Neural cell (in vitro differentiated cells): ENCODE results near the gene IDH3G. TPM values are rescaled to one million over a fixed set of nuclear protein-coding genes. Genes with fewer than 3 reads are reported as not detected.

Experiments used
- H2AFZ ChIP-seq: fragments of 200-600, 300-800 bp; sonication (generic), shearing (Covaris generic); 2 replicates; pipeline ENCODE4 v1.6.0; 2014; ENCODE audit warnings: low read depth, mild to moderate bottlenecking, antibody characterized with exemption, low read length, moderate library complexity
- H3F3A ChIP-seq: fragments of 200-600 bp; shearing (Covaris generic); 2 replicates; pipeline ENCODE4 v1.6.1; 2016; ENCODE audit warnings: mild to moderate bottlenecking, moderate library complexity, mixed read lengths, antibody characterized with exemption, low read length; ENCODE audit not compliant: insufficient read depth, poor library complexity, severe bottlenecking
- H3K27ac ChIP-seq: fragments of 200-600, 300-800 bp; sonication (generic), shearing (Covaris generic); 2 replicates; pipeline ENCODE4 v1.5.1; 2014; ENCODE audit warnings: mild to moderate bottlenecking, low read length, moderate library complexity
- H3K27me3 ChIP-seq: fragments of 300-800, 200-600 bp; sonication (generic), shearing (Covaris generic); 2 replicates; pipeline ENCODE4 v1.6.0; 2014; ENCODE audit warnings: mild to moderate bottlenecking, low read depth, low read length, moderate library complexity; ENCODE audit not compliant: insufficient read depth
- H3K36me3 ChIP-seq: fragments of 300-800, 200-600 bp; sonication (generic), shearing (Covaris generic); 2 replicates; pipeline ENCODE4 v1.5.1; 2014; ENCODE audit warnings: mild to moderate bottlenecking, antibody characterized with exemption, low read length, moderate library complexity; ENCODE audit not compliant: insufficient read depth
- H3K4me2 ChIP-seq: fragments of 300-800, 200-600 bp; sonication (generic), shearing (Covaris generic); 2 replicates; pipeline ENCODE4 v1.6.0; 2014; ENCODE audit warnings: mild to moderate bottlenecking, low read length
- H3K4me3 ChIP-seq: fragments of 300-800, 200-600 bp; sonication (generic), shearing (Covaris generic); 2 replicates; pipeline ENCODE4 v1.5.1; 2014; ENCODE audit warnings: mild to moderate bottlenecking, low read length, moderate library complexity
- H3K79me2 ChIP-seq: fragments of 200-600 bp; shearing (Covaris generic); replicated peaks from 2 replicates; pipeline ENCODE4 v1.6.0; 2014; ENCODE audit warnings: mild to moderate bottlenecking, low read length, moderate library complexity; ENCODE audit not compliant: insufficient read depth
- H3K9ac ChIP-seq: fragments of 300-800, 200-600 bp; sonication (generic), shearing (Covaris generic); 2 replicates; pipeline ENCODE4 v1.6.1; 2016; ENCODE audit warnings: mild to moderate bottlenecking, low read length, mixed read lengths
- H3K9me2 ChIP-seq: fragments of 200-600 bp; shearing (Covaris generic); 2 replicates; pipeline ENCODE4 v1.6.1; 2016; ENCODE audit warnings: mild to moderate bottlenecking, low read length, mixed read lengths; ENCODE audit not compliant: insufficient read depth
- H3K9me3 ChIP-seq: fragments of 200-600, 300-800 bp; sonication (generic), shearing (Covaris generic); 2 replicates; pipeline ENCODE4 v1.6.1; 2016; ENCODE audit warnings: mild to moderate bottlenecking, mixed run types, low read length, moderate library complexity, mixed read lengths
- H4K20me1 ChIP-seq: fragments of 200-600 bp; shearing (Covaris generic); 2 replicates; pipeline ENCODE4 v1.6.1; 2016; ENCODE audit warnings: mild to moderate bottlenecking, mixed run types; ENCODE audit not compliant: insufficient read depth
- CTCF ChIP-seq: fragments of 450-650 bp; IDR thresholded peaks from 2 replicates; pipeline ENCODE4 v1.5.1; 2014; ENCODE audit warnings: antibody characterized with exemption, mild to moderate bottlenecking, moderate library complexity; ENCODE audit not compliant: poor library complexity, severe bottlenecking
- EP300 ChIP-seq: fragments of 450-650 bp; conservative IDR thresholded peaks from 2 replicates; pipeline ENCODE4 v1.6.1; 2014; ENCODE audit warnings: antibody characterized with exemption, mild to moderate bottlenecking, moderate library complexity; ENCODE audit not compliant: poor library complexity, severe bottlenecking
- EZH2 ChIP-seq: fragments of 200-600, 300-800 bp; shearing (Covaris generic), sonication (generic); IDR thresholded peaks from 2 replicates; pipeline ENCODE4 v1.6.1; 2014; ENCODE audit warnings: antibody characterized with exemption, low read length, borderline replicate concordance, mild to moderate bottlenecking; ENCODE audit not compliant: insufficient read depth, poor library complexity, severe bottlenecking
- MXI1 ChIP-seq: fragments of 450-650 bp; conservative IDR thresholded peaks from 2 replicates; pipeline ENCODE4 v1.6.1; 2014; ENCODE audit warnings: antibody characterized with exemption, mild to moderate bottlenecking; ENCODE audit not compliant: poor library complexity, severe bottlenecking
- POLR2AphosphoS5 ChIP-seq: IDR thresholded peaks from 2 replicates; pipeline ENCODE4 v1.6.1; 2012
- RAD21 ChIP-seq: fragments of 450-650 bp; conservative IDR thresholded peaks from 2 replicates; pipeline ENCODE4 v1.6.1; 2014; ENCODE audit warnings: antibody characterized with exemption, mild to moderate bottlenecking, moderate library complexity
- REST ChIP-seq: IDR thresholded peaks from 2 replicates; pipeline ENCODE4 v1.6.1; 2012; ENCODE audit warnings: borderline replicate concordance
- SMC3 ChIP-seq: fragments of 450-650 bp; conservative IDR thresholded peaks from 2 replicates; pipeline ENCODE4 v1.6.1; 2014; ENCODE audit warnings: antibody characterized with exemption, mild to moderate bottlenecking, moderate library complexity; ENCODE audit not compliant: poor library complexity
- TAF1 ChIP-seq: IDR thresholded peaks from 2 replicates; pipeline ENCODE4 v1.6.1; 2012; ENCODE audit warnings: low read depth
- polyA plus RNA-seq: library from polyadenylated mRNA; depleted of rRNA; stranded (reverse); fragments of >200 nt; gene quantifications from 2 replicates; pipeline ENCODE4 v1.2.3, GENCODE V29; 2014

Gene IDH3G
- polyA plus RNA-seq, 1 donor from 2014 or later: 64.7 TPM

- Histone ChIP-seq H3K36me3 (no peaks in the 10 kb centered on the region), H3K9me2 (no peaks in the 10 kb centered on the region), H3K27ac (peak overlapping the region; percentile 82), H3K4me2 (peak overlapping the region; percentile 6), H3K9me3 (no peaks in the 10 kb centered on the region), H3K4me3 (peak overlapping the region; percentile 62), H2AFZ (no peak overlapping the region), H3K9ac (peak overlapping the region; percentile 79), H4K20me1 (no peaks in the 10 kb centered on the region), H3K27me3 (no peaks in the 10 kb centered on the region), H3K79me2 (peaks cover 64% of the 10 kb centered on the region), H3F3A (no peaks in the 10 kb centered on the region)
- no peak for TF ChIP-seq SMC3
- no peak for TF ChIP-seq CTCF
- peak; percentile 1 for TF ChIP-seq REST
- TF ChIP-seq EP300: no peak
These were observed 25.3 kb upstream of the IDH3G start for GRCh38 chrX:153819384-153820040.

- H3K9me3 ChIP-seq: no peaks in the 10 kb centered on the region
- H3K27ac ChIP-seq: peak overlapping the region; percentile 82
These were observed 24.6 kb upstream of the IDH3G start for GRCh38 chrX:153818571-153819383.

More at GRCh38 chrX:153818571-153819383, 24.6 kb upstream of the IDH3G start:
- peaks cover 65% of the 10 kb centered on the region for H3K79me2 ChIP-seq
- H3K27me3 ChIP-seq: no peaks in the 10 kb centered on the region
- H2AFZ ChIP-seq: no peak overlapping the region
- TF ChIP-seq REST: peak; percentile 14
- TF ChIP-seq POLR2AphosphoS5: peak; percentile 69
- TF ChIP-seq EZH2: no peak
- TF ChIP-seq TAF1: no peak
- peak; percentile 34 for TF ChIP-seq SMC3
- no peak for TF ChIP-seq RAD21
- peak; percentile 21 for TF ChIP-seq MXI1
- TF ChIP-seq EP300: peak; percentile 22
- no peak for TF ChIP-seq CTCF
- no peaks in the 10 kb centered on the region for H3K36me3 ChIP-seq
- peak overlapping the region; percentile 6 for H3K4me2 ChIP-seq
- H3K9ac ChIP-seq: peak overlapping the region; percentile 79
- H4K20me1 ChIP-seq: no peaks in the 10 kb centered on the region
- H3F3A ChIP-seq: no peaks in the 10 kb centered on the region
- H3K9me2 ChIP-seq: no peaks in the 10 kb centered on the region
- peak overlapping the region; percentile 62 for H3K4me3 ChIP-seq
